ENCODE data around the gene VAPB. TPM values are rescaled to one million over a fixed set of nuclear protein-coding genes. Genes with fewer than 3 reads are reported as not detected.

Gene VAPB
- total and polyA plus RNA-seq, 4 experiments from 2014 or later = 27.6 to 40.1 (median 33.0) TPM

Other genes with a start within 250 kb of the VAPB start
- gene ANKRD60, start 160.6 kb upstream of the VAPB start, total RNA-seq = not detected
- not detected for gene ANKRD60, start 160.6 kb upstream of the VAPB start, polyA plus RNA-seq
- 10 to 100 TPM; 23.6 TPM for gene RAB22A, start 79.5 kb upstream of the VAPB start, total RNA-seq
- gene RAB22A, start 79.5 kb upstream of the VAPB start, polyA plus RNA-seq = 10 to 100 TPM; 11.0 to 17.1 TPM
- gene APCDD1L, start 126.2 kb downstream of the VAPB start, total RNA-seq = not detected
- gene APCDD1L, start 126.2 kb downstream of the VAPB start, polyA plus RNA-seq = under 1 TPM in 1 of 2 donors, not detected in 1; 0.11 TPM

Measured in CD4-positive, alpha-beta memory T cell (primary cell).